Gastroesophageal sphincter (tissue), 4 donors: Measurements from ENCODE around the gene SLC45A2. TPM values are rescaled to one million over a fixed set of nuclear protein-coding genes. Genes with fewer than 3 reads are reported as not detected.
"Not testable (repeated sequence)": the region's sequence is repeated elsewhere in the genome, so short reads cannot be mapped to it uniquely, and the experiment has no call there.

Experiments
- ATAC-seq: fragments of 150-250 bp; one replicate; pipeline ENCODE4 v1.9.1; 2016; ENCODE audit warnings: mild to moderate bottlenecking, moderate library complexity
- H3K27ac ChIP-seq, 4 donors: fragments of 200-600 bp; sonication (generic) in 3 of 4; 1 replicate in 3 of 4; 2 replicates in 1 of 4; pipeline ENCODE4 v1.5.1; 2016 to 2019
- H3K27me3 ChIP-seq: fragments of 200-600 bp; sonication (generic); one replicate; pipeline ENCODE4 v1.5.1; 2019
- H3K36me3 ChIP-seq, 2 donors: fragments of 200-600 bp; sonication (generic); one replicate each; pipeline ENCODE4 v1.5.1; 2019; ENCODE audit warnings: control low read depth in 1 of 2
- H3K4me1 ChIP-seq, 3 donors: fragments of 200-600 bp; sonication (generic); 1 replicate in 2 of 3; 2 replicates in 1 of 3; pipeline ENCODE4 v1.5.1; 2016 to 2019; ENCODE audit warnings: control low read depth in 2 of 3
- H3K4me3 ChIP-seq, 2 donors: fragments of 200-600 bp; sonication (generic); one replicate each; pipeline ENCODE4 v1.5.1; 2019; ENCODE audit warnings: mild to moderate bottlenecking in 1 of 2, moderate library complexity in 1 of 2
- H3K9me3 ChIP-seq, 3 donors: fragments of 200-600 bp; sonication (generic); one replicate each; pipeline ENCODE4 v1.5.1; 2017 to 2019; ENCODE audit warnings: control low read depth in 2 of 3
- EP300 ChIP-seq: sonication (generic); formaldehyde crosslinking; IDR thresholded peaks from one replicate; pipeline ENCODE4 v1.6.1; 2017; ENCODE audit warnings: antibody characterized with exemption, mild to moderate bottlenecking
- POLR2A ChIP-seq, 2 donors: fragments of 450-650 bp; IDR thresholded peaks; one replicate each; pipeline ENCODE4 v1.6.1; 2017; ENCODE audit warnings: antibody characterized with exemption in 2 of 2, mild to moderate bottlenecking in 2 of 2, moderate library complexity in 1 of 2
- POLR2AphosphoS5 ChIP-seq: sonication (generic); formaldehyde crosslinking; IDR thresholded peaks from one replicate; pipeline ENCODE4 v1.6.1; 2017; ENCODE audit warnings: antibody characterized with exemption
- WGBS, 2 donors: methylation state at CpG; one replicate each; pipeline ENCODE4 v1.1.5; 2018; ENCODE audit warnings: low coverage in 1 of 2; 5-methylcytosine and 5-hydroxymethylcytosine counted together
- total RNA-seq, 4 donors: library from RNA; depleted of rRNA; stranded (reverse); fragments of >200 nt; gene quantifications; one replicate each; pipeline ENCODE4 v1.1.0, GENCODE V29; 2016
- TF ChIP-seq, protein P1 (sequence below), 4 experiments: fragments of 200-600 bp in 2 of 4; fragments of 450-650 bp in 2 of 4; sonication (generic) in 1 of 4; IDR thresholded peaks; one replicate each; pipeline ENCODE4 v1.5.1; 2017 to 2019; ENCODE audit warnings: antibody characterized with exemption in 4 of 4, mild to moderate bottlenecking in 2 of 4, moderate library complexity in 2 of 4

SLC45A2 gene, protein sequence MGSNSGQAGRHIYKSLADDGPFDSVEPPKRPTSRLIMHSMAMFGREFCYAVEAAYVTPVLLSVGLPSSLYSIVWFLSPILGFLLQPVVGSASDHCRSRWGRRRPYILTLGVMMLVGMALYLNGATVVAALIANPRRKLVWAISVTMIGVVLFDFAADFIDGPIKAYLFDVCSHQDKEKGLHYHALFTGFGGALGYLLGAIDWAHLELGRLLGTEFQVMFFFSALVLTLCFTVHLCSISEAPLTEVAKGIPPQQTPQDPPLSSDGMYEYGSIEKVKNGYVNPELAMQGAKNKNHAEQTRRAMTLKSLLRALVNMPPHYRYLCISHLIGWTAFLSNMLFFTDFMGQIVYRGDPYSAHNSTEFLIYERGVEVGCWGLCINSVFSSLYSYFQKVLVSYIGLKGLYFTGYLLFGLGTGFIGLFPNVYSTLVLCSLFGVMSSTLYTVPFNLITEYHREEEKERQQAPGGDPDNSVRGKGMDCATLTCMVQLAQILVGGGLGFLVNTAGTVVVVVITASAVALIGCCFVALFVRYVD
- total RNA-seq: under 1 TPM in 1 of 4 donors, not detected in 3; 0.15 TPM

DNA sequence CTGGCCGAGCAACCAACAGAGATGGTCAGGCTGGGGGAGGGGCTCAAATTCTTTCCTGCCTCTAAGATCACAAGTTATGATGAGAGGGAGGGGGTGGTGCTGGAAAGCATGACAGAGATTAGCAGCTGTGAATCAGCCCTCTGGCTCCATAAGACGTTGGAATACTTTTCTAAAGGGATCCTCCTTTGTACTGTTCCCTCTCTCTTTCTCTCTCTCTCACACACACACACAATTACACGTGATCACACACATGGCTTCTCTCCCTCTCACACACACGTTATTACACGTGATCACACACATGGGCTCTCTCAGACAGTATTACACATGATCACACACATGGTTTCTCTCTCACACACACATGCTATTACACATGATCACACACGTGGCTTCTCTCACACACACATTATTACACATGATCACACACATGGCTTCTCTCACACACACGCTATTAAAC is at the start of gene SLC45A2:
Gene SLC45A2, minus strand, starts transcription at position 23 of the 454 bp plus-strand sequence. CDS start 110 bp downstream, outside the sequence.
- H3K4me1 ChIP-seq: no peaks in the 10 kb centered on the region
- ATAC-seq: no peak
- 67 to 69% methylated on average over 6 to 7 of the region's 7 CpGs for WGBS, 2 donors
- H3K36me3 ChIP-seq: peaks cover 0 to 34% of the 10 kb centered on the region in 2 donors
- H3K9me3 ChIP-seq: no peaks in the 10 kb centered on the region
- no peak within 1 kb of the TSS for H3K4me3 ChIP-seq
- H3K27ac ChIP-seq: no peak within 1 kb of the TSS
- TF ChIP-seq, protein P1, sequence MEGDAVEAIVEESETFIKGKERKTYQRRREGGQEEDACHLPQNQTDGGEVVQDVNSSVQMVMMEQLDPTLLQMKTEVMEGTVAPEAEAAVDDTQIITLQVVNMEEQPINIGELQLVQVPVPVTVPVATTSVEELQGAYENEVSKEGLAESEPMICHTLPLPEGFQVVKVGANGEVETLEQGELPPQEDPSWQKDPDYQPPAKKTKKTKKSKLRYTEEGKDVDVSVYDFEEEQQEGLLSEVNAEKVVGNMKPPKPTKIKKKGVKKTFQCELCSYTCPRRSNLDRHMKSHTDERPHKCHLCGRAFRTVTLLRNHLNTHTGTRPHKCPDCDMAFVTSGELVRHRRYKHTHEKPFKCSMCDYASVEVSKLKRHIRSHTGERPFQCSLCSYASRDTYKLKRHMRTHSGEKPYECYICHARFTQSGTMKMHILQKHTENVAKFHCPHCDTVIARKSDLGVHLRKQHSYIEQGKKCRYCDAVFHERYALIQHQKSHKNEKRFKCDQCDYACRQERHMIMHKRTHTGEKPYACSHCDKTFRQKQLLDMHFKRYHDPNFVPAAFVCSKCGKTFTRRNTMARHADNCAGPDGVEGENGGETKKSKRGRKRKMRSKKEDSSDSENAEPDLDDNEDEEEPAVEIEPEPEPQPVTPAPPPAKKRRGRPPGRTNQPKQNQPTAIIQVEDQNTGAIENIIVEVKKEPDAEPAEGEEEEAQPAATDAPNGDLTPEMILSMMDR (IDR thresholded peaks at IDR 0.05): no peak
- TF ChIP-seq POLR2AphosphoS5 (no peak), EP300 (no peak), POLR2A (IDR thresholded peaks at IDR 0.05) (no peak)
- H3K27me3 ChIP-seq: no peaks in the 10 kb centered on the region

DNA sequence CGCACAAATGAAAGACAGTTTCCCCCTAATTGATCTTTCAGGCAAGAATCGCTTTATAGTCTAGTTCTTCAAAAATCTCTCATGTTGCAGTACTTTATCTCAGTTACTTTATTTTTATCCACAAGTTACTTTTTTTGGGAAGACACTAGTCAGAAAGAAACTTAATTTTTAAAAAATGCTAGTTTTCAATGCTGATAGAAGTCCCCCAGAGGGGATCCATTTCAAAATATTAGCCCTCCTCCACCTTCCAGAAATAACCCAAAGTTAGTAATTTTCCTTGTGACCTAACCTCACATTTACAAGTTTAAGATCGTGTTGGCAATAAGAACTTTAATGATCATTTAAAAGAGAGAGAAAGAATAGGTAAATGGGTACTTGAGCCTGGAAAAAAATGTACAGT is 47.5 kb upstream of the SLC45A2 start:
- TF ChIP-seq POLR2A (IDR thresholded peaks at IDR 0.05): no peak
- TF ChIP-seq, protein P1 (IDR thresholded peaks at IDR 0.05): no peak
- no peak for TF ChIP-seq POLR2AphosphoS5
- TF ChIP-seq EP300: no peak
- Histone ChIP-seq H3K27ac (no peak overlapping the region), H3K4me1 (peaks cover 0 to 8% (median 0%) of the 10 kb centered on the region in 3 donors), H3K27me3 (no peaks in the 10 kb centered on the region), H3K36me3 (peaks cover 0 to 36% of the 10 kb centered on the region in 2 donors), H3K4me3 (no peak overlapping the region), H3K9me3 (no peaks in the 10 kb centered on the region)
- WGBS, 2 donors: 73 to 79% methylated on average over 3 of the region's 3 CpGs
- no peak for ATAC-seq

DNA sequence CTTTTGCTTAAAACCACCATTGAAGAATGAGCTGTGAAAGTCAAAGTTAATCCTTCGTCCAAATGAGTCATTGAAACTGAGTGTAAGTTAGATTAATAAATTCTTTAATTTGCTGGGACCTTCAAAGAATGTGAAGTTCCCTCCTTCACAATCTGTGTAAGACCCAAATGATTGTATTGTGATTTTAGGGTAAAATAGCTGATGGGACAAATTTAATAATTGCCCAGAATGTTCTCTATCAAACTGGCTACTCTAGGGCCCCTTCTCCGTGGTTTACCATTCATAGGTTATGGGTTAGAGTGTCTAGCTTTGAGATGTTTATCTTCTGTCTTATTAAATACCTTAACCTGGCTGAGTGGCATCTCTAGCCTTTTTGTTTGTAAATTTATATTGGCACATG is 46.6 kb upstream of the SLC45A2 start:
- no peak overlapping the region for H3K27ac ChIP-seq
- 75 to 80% methylated on average over 2 of the region's 2 CpGs for WGBS, 2 donors
- no peak overlapping the region for H3K4me3 ChIP-seq
- no peaks in the 10 kb centered on the region for H3K4me1 ChIP-seq
- no peaks in the 10 kb centered on the region for H3K9me3 ChIP-seq
- TF ChIP-seq, protein P1 (IDR thresholded peaks at IDR 0.05): no peak
- TF ChIP-seq EP300: no peak
- no peak for TF ChIP-seq POLR2AphosphoS5
- no peak for TF ChIP-seq POLR2A (IDR thresholded peaks at IDR 0.05)
- peaks cover 0 to 41% of the 10 kb centered on the region in 2 donors for H3K36me3 ChIP-seq
- no peaks in the 10 kb centered on the region for H3K27me3 ChIP-seq
- no peak for ATAC-seq

DNA sequence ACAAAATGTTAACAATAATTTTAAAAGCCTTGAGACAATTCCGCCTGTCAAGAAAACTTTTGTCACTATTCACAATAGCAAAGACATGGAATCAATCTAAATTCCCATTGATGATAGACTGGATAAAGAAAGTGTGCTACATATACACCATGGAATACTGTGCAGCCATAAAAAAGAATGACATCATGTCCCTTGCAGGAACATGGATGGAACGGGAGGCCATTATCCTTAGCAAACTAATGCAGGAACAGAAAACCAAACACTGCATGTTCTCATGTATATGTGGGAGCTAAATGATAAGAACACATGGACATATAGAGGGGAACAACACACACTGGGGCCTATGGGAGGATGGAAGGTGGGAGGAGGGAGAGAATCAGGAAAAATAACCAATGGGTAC is 46.1 kb upstream of the SLC45A2 start:
- H3K27ac ChIP-seq, H3K4me1 ChIP-seq, H3K4me3 ChIP-seq, H3K27me3 ChIP-seq, H3K9me3 ChIP-seq, ATAC-seq: not testable (repeated sequence)
- WGBS, 2 donors: 92 to 100% methylated on average over 2 of the region's 2 CpGs
- peaks cover 0 to 42% of the 10 kb centered on the region in 2 donors for H3K36me3 ChIP-seq

DNA sequence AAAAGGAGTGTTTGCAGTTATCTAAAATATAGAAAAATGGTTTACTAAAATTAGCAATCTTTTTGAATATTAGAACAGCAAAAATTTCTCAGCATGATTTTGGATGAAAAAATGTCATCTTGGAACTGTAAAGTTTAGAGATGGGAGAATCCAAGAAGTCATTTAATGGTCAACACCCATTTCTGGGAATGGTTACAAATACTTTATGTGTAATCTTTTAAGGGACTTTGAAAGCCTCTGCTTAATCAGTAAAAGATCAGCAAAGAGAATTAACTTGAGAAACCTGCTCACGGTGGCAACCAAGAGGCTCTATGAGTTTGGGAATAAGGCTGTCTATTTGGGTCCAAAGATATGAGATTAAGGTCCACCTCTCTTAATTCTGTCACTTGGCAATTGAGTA is 45.6 kb upstream of the SLC45A2 start:
- H3K4me1 ChIP-seq: no peaks in the 10 kb centered on the region
- WGBS, 2 donors: 40 to 63% methylated on average over 1 of the region's 1 CpG
- peaks cover 0 to 37% of the 10 kb centered on the region in 2 donors for H3K36me3 ChIP-seq
- no peak for TF ChIP-seq POLR2A (IDR thresholded peaks at IDR 0.05)
- no peak for TF ChIP-seq POLR2AphosphoS5
- TF ChIP-seq EP300: no peak
- TF ChIP-seq, protein P1 (IDR thresholded peaks at IDR 0.05): no peak
- H3K4me3 ChIP-seq: no peak overlapping the region
- no peaks in the 10 kb centered on the region for H3K9me3 ChIP-seq
- ATAC-seq: peak; percentile 41
- no peak overlapping the region for H3K27ac ChIP-seq
- no peaks in the 10 kb centered on the region for H3K27me3 ChIP-seq
